ENCODE measurements around the gene OSBPL10.
"Not testable (repeated sequence)": the region's sequence is repeated elsewhere in the genome, so short reads cannot be mapped to it uniquely, and the experiment has no call there.

OSBPL10 gene

GRCh38 chr3:31813686-31814085 lies 167.4 kb downstream of the OSBPL10 start:
- DNase-seq (ENCODE audit: low read depth, low spot score), result no peak

- DNase-seq (ENCODE audit: low read depth, low spot score), result no peak
Observed at GRCh38 chr3:31813197-31813596, 167.9 kb downstream of the OSBPL10 start.

- no peak for DNase-seq (ENCODE audit: low read depth, low spot score)
Observed at GRCh38 chr3:31810991-31811433, 170.1 kb downstream of the OSBPL10 start.

GRCh38 chr3:31808143-31808720 lies 172.8 kb downstream of the OSBPL10 start:
- no peak for DNase-seq (ENCODE audit: low read depth, low spot score)

GRCh38 chr3:31804251-31805051 lies 176.6 kb downstream of the OSBPL10 start:
- DNase-seq (ENCODE audit: low read depth, low spot score), result no peak

- DNase-seq (ENCODE audit: low read depth, low spot score), result no peak
Observed at GRCh38 chr3:31802981-31803740, 177.9 kb downstream of the OSBPL10 start.

- no peak for DNase-seq (ENCODE audit: low read depth, low spot score)
Observed at GRCh38 chr3:31800436-31800835, 180.6 kb downstream of the OSBPL10 start.

GRCh38 chr3:31798840-31799239 lies 182.2 kb downstream of the OSBPL10 start:
- no peak for DNase-seq (ENCODE audit: low read depth, low spot score)

GRCh38 chr3:31793821-31794220 lies 187.2 kb downstream of the OSBPL10 start:
- no peak for DNase-seq (ENCODE audit: low read depth, low spot score)

- no peak for DNase-seq (ENCODE audit: low read depth, low spot score)
Observed at GRCh38 chr3:31791090-31791430, 190.0 kb downstream of the OSBPL10 start.

- no peak for DNase-seq (ENCODE audit: low read depth, low spot score)
Observed at GRCh38 chr3:31790193-31791089, 190.6 kb downstream of the OSBPL10 start.

GRCh38 chr3:31789429-31789828 lies 191.6 kb downstream of the OSBPL10 start:
- DNase-seq (ENCODE audit: low read depth, low spot score), result no peak

- DNase-seq (ENCODE audit: low read depth, low spot score), result no peak
Observed at GRCh38 chr3:31785734-31786133, 195.3 kb downstream of the OSBPL10 start.

GRCh38 chr3:31785286-31785685 lies 195.8 kb downstream of the OSBPL10 start:
- DNase-seq (ENCODE audit: low read depth, low spot score), result no peak

GRCh38 chr3:31783851-31784250 lies 197.2 kb downstream of the OSBPL10 start:
- not testable (repeated sequence) for DNase-seq (ENCODE audit: low read depth, low spot score)

- DNase-seq (ENCODE audit: low read depth, low spot score), result not testable (repeated sequence)
Observed at GRCh38 chr3:31782306-31782705, 198.8 kb downstream of the OSBPL10 start.

- DNase-seq (ENCODE audit: low read depth, low spot score), result no peak
Observed at GRCh38 chr3:31779514-31779913, 201.5 kb downstream of the OSBPL10 start.

- no peak for DNase-seq (ENCODE audit: low read depth, low spot score)
Observed at GRCh38 chr3:31777887-31778286, 203.2 kb downstream of the OSBPL10 start.

GRCh38 chr3:31777092-31777491 lies 204.0 kb downstream of the OSBPL10 start:
- DNase-seq (ENCODE audit: low read depth, low spot score), result no peak

GRCh38 chr3:31776016-31776415 lies 205.0 kb downstream of the OSBPL10 start:
- no peak for DNase-seq (ENCODE audit: low read depth, low spot score)

- DNase-seq (ENCODE audit: low read depth, low spot score), result no peak
Observed at GRCh38 chr3:31775383-31775782, 205.7 kb downstream of the OSBPL10 start.

Data from activated naive CD8-positive, alpha-beta T cell treated with anti-CD3 and anti-CD28 coated beads, Interleukin-2, amount 50 U/mL, for 16 hours (primary cell).